Stomach smooth muscle (tissue), 2 donors: ENCODE results near the gene BEGAIN.

Experiments
- H3K27ac ChIP-seq: one replicate; pipeline ENCODE4 v1.7.0; 2013; ENCODE audit warnings: mild to moderate bottlenecking, low read length, inconsistent platforms
- H3K27me3 ChIP-seq, 2 donors: one replicate each; pipeline ENCODE4 v1.7.0; 2013; ENCODE audit warnings: low read length in 2 of 2; ENCODE audit not compliant: insufficient read depth in 2 of 2, control insufficient read depth in 1 of 2
- H3K36me3 ChIP-seq, 2 donors: one replicate each; pipeline ENCODE4 v1.7.0; 2013; ENCODE audit warnings: low read length in 2 of 2; ENCODE audit not compliant: control insufficient read depth in 2 of 2, insufficient read depth in 2 of 2
- H3K4me1 ChIP-seq: one replicate; pipeline ENCODE4 v1.7.0; 2013; ENCODE audit warnings: low read length; ENCODE audit not compliant: control insufficient read depth, insufficient read depth
- H3K4me3 ChIP-seq, 2 donors: one replicate each; pipeline ENCODE4 v1.7.0; 2013; ENCODE audit warnings: low read length in 2 of 2
- H3K9ac ChIP-seq, 2 donors: one replicate each; pipeline ENCODE4 v1.7.0; 2013; ENCODE audit warnings: low read length in 2 of 2, mild to moderate bottlenecking in 1 of 2
- H3K9me3 ChIP-seq, 2 donors: one replicate each; pipeline ENCODE4 v1.7.0; 2013; ENCODE audit warnings: low read length in 2 of 2; ENCODE audit not compliant: control insufficient read depth in 2 of 2
- donor health status: healthy.
- donor health status: Pancreatic carcinoma.

Gene BEGAIN

GRCh38 chr14:100615736-100616695, 28.8 kb upstream of the BEGAIN start:
- Histone ChIP-seq H3K27me3 (peaks cover 6% of the 10 kb centered on the region in 2 donors), H3K9ac (no peak overlapping the region)

GRCh38 chr14:100614803-100615202, 27.6 kb upstream of the BEGAIN start:
- Histone ChIP-seq H3K9me3 (no peaks in the 10 kb centered on the region), H3K4me3 (no peak overlapping the region), H3K27ac (no peak overlapping the region), H3K4me1 (no peaks in the 10 kb centered on the region), H3K9ac (no peak overlapping the region), H3K36me3 (no peaks in the 10 kb centered on the region), H3K27me3 (peaks cover 4 to 6% of the 10 kb centered on the region in 2 donors)

More at GRCh38 chr14:100615736-100616695, 28.8 kb upstream of the BEGAIN start:
- no peak overlapping the region for H3K27ac ChIP-seq
- H3K36me3 ChIP-seq = no peaks in the 10 kb centered on the region
- H3K9me3 ChIP-seq = no peaks in the 10 kb centered on the region
- no peak overlapping the region for H3K4me3 ChIP-seq
- H3K4me1 ChIP-seq = no peaks in the 10 kb centered on the region

- Histone ChIP-seq H3K9me3 (no peaks in the 10 kb centered on the region), H3K4me1 (no peaks in the 10 kb centered on the region), H3K27me3 (peaks cover 2 to 7% of the 10 kb centered on the region in 2 donors), H3K36me3 (no peaks in the 10 kb centered on the region), H3K4me3 (no peak overlapping the region), H3K9ac (no peak overlapping the region), H3K27ac (no peak overlapping the region)
These were observed 25.8 kb upstream of the BEGAIN start for GRCh38 chr14:100612986-100613385.

GRCh38 chr14:100611811-100612480, 24.7 kb upstream of the BEGAIN start:
- no peaks in the 10 kb centered on the region for H3K9me3 ChIP-seq
- no peak overlapping the region for H3K27ac ChIP-seq
- H3K36me3 ChIP-seq = no peaks in the 10 kb centered on the region
- no peaks in the 10 kb centered on the region for H3K4me1 ChIP-seq
- peaks cover 3 to 6% of the 10 kb centered on the region in 2 donors for H3K27me3 ChIP-seq
- H3K9ac ChIP-seq = no peak overlapping the region
- H3K4me3 ChIP-seq = no peak overlapping the region

- H3K27me3 ChIP-seq = peaks cover 3 to 5% of the 10 kb centered on the region in 2 donors
- no peak overlapping the region for H3K27ac ChIP-seq
- H3K9me3 ChIP-seq = no peaks in the 10 kb centered on the region
- no peaks in the 10 kb centered on the region for H3K4me1 ChIP-seq
- no peak overlapping the region for H3K9ac ChIP-seq
- no peaks in the 10 kb centered on the region for H3K36me3 ChIP-seq
- no peak overlapping the region for H3K4me3 ChIP-seq
These were observed 23.4 kb upstream of the BEGAIN start for GRCh38 chr14:100610511-100611217.

GRCh38 chr14:100609941-100610391, 22.7 kb upstream of the BEGAIN start:
- Histone ChIP-seq H3K4me3 (no peak overlapping the region), H3K9me3 (no peaks in the 10 kb centered on the region), H3K4me1 (no peaks in the 10 kb centered on the region), H3K27me3 (peaks cover 3 to 6% of the 10 kb centered on the region in 2 donors), H3K36me3 (no peaks in the 10 kb centered on the region), H3K9ac (no peak overlapping the region), H3K27ac (no peak overlapping the region)

GRCh38 chr14:100609331-100609870, 22.2 kb upstream of the BEGAIN start:
- Histone ChIP-seq H3K27ac (no peak overlapping the region), H3K9me3 (no peaks in the 10 kb centered on the region), H3K4me3 (no peak overlapping the region), H3K4me1 (no peaks in the 10 kb centered on the region), H3K36me3 (no peaks in the 10 kb centered on the region), H3K9ac (no peak overlapping the region), H3K27me3 (peaks cover 3 to 6% of the 10 kb centered on the region in 2 donors)

GRCh38 chr14:100608586-100609330, 21.5 kb upstream of the BEGAIN start:
- no peak overlapping the region for H3K4me3 ChIP-seq
- peaks cover 3 to 6% of the 10 kb centered on the region in 2 donors for H3K27me3 ChIP-seq
- no peaks in the 10 kb centered on the region for H3K4me1 ChIP-seq
- no peaks in the 10 kb centered on the region for H3K36me3 ChIP-seq
- no peak overlapping the region for H3K9ac ChIP-seq
- H3K27ac ChIP-seq = no peak overlapping the region
- no peaks in the 10 kb centered on the region for H3K9me3 ChIP-seq

GRCh38 chr14:100608064-100608463, 20.8 kb upstream of the BEGAIN start:
- Histone ChIP-seq H3K36me3 (no peaks in the 10 kb centered on the region), H3K4me1 (no peaks in the 10 kb centered on the region), H3K4me3 (no peak overlapping the region), H3K27ac (no peak overlapping the region), H3K27me3 (peaks cover 3 to 7% of the 10 kb centered on the region in 2 donors), H3K9me3 (no peaks in the 10 kb centered on the region), H3K9ac (no peak overlapping the region)

- no peaks in the 10 kb centered on the region for H3K36me3 ChIP-seq
- peaks cover 2 to 4% of the 10 kb centered on the region in 2 donors for H3K9me3 ChIP-seq
- no peak overlapping the region for H3K4me3 ChIP-seq
- H3K4me1 ChIP-seq = no peaks in the 10 kb centered on the region
- H3K27ac ChIP-seq = no peak overlapping the region
- H3K9ac ChIP-seq = no peak overlapping the region
- peaks cover 3 to 7% of the 10 kb centered on the region in 2 donors for H3K27me3 ChIP-seq
These were observed 20.4 kb upstream of the BEGAIN start for GRCh38 chr14:100607611-100607956.
